NCI-H2107 (cell line): ENCODE measurements around the gene C16orf96.

Experiments used
- DNase-seq: peaks from one replicate; lab custom pipeline; 2025; lab: John Stamatoyannopoulos, UW

The C16orf96 gene

GRCh38 chr16:4556112-4556511, at the start of gene C16orf96:
TSS of gene C16orf96 (plus strand) at chr16:4556340. CDS start at chr16:4556490, 150 bp downstream.
- no peak for DNase-seq

GRCh38 chr16:4506450-4506849, 49.7 kb upstream of the C16orf96 start:
- peak; percentile 15 for DNase-seq

GRCh38 chr16:4507588-4508345, 48.4 kb upstream of the C16orf96 start:
- no peak for DNase-seq

GRCh38 chr16:4508806-4509205, 47.3 kb upstream of the C16orf96 start:
- DNase-seq, result no peak

- DNase-seq, result no peak
Observed at GRCh38 chr16:4509420-4509819, 46.7 kb upstream of the C16orf96 start.

- DNase-seq, result no peak
Observed at GRCh38 chr16:4510131-4510530, 46.0 kb upstream of the C16orf96 start.

GRCh38 chr16:4510747-4511426, 45.3 kb upstream of the C16orf96 start:
- DNase-seq, result no peak

- peak; percentile 23 for DNase-seq
Observed at GRCh38 chr16:4511441-4512082, 44.6 kb upstream of the C16orf96 start.

- no peak for DNase-seq
Observed at GRCh38 chr16:4512473-4512872, 43.7 kb upstream of the C16orf96 start.

GRCh38 chr16:4513086-4513860, 42.9 kb upstream of the C16orf96 start:
- DNase-seq, result no peak

- DNase-seq, result no peak
Observed at GRCh38 chr16:4513881-4514280, 42.3 kb upstream of the C16orf96 start.

GRCh38 chr16:4514606-4515005, 41.5 kb upstream of the C16orf96 start:
- DNase-seq, result no peak

- DNase-seq, result no peak
Observed at GRCh38 chr16:4515611-4516233, 40.4 kb upstream of the C16orf96 start.

- DNase-seq, result peak; percentile 11
Observed at GRCh38 chr16:4517812-4518680, 38.1 kb upstream of the C16orf96 start.

- no peak for DNase-seq
Observed at GRCh38 chr16:4519274-4520058, 36.7 kb upstream of the C16orf96 start.

GRCh38 chr16:4520913-4521312, 35.2 kb upstream of the C16orf96 start:
- DNase-seq, result no peak

GRCh38 chr16:4522051-4522581, 34.0 kb upstream of the C16orf96 start:
- peak; percentile 89 for DNase-seq

GRCh38 chr16:4523686-4524085, 32.5 kb upstream of the C16orf96 start:
- no peak for DNase-seq

- no peak for DNase-seq
Observed at GRCh38 chr16:4524571-4524970, 31.6 kb upstream of the C16orf96 start.

GRCh38 chr16:4525069-4525468, 31.1 kb upstream of the C16orf96 start:
- no peak for DNase-seq
